ENCODE results near the gene RNF181.
A peak's percentile ranks its signal among the peaks of the same experiment; 100 is the strongest.
"Not testable (repeated sequence)": the region's sequence is repeated elsewhere in the genome, so short reads cannot be mapped to it uniquely, and the experiment has no call there.

RNF181 gene

GRCh38 chr2:85558160-85558559, 37.4 kb upstream of the RNF181 start:
- TF ChIP-seq CTCF (IDR thresholded peaks at IDR 0.05; ENCODE audit: control insufficient read depth, insufficient read depth, low read depth, low read length, missing control alignments) = no peak
- DNase-seq (ENCODE audit: low read depth) = no peak
- H3K4me3 ChIP-seq (ENCODE audit: control insufficient read depth, low read depth, low read length) = no peak overlapping the region

GRCh38 chr2:85560403-85560726, 35.2 kb upstream of the RNF181 start:
- H3K4me3 ChIP-seq (ENCODE audit: control insufficient read depth, low read depth, low read length) = peak overlapping the region; percentile 87
- not testable (repeated sequence) for DNase-seq (ENCODE audit: low read depth)

GRCh38 chr2:85560812-85561279, 34.7 kb upstream of the RNF181 start:
- DNase-seq (ENCODE audit: low read depth) = no peak
- TF ChIP-seq CTCF (IDR thresholded peaks at IDR 0.05; ENCODE audit: control insufficient read depth, insufficient read depth, low read depth, low read length, missing control alignments) = no peak

GRCh38 chr2:85561280-85562212, 34.0 kb upstream of the RNF181 start, which contains the start of gene GGCX:
GGCX (minus strand) TSS chr2:85561493; CDS start chr2:85561428, 65 bp downstream.
- DNase-seq (ENCODE audit: low read depth) = peak; percentile 52
- peak within 1 kb of the TSS; percentile 87 for H3K4me3 ChIP-seq (ENCODE audit: control insufficient read depth, low read depth, low read length)
- no peak for TF ChIP-seq CTCF (IDR thresholded peaks at IDR 0.05; ENCODE audit: control insufficient read depth, insufficient read depth, low read depth, low read length, missing control alignments)

More at GRCh38 chr2:85560812-85561279, 34.7 kb upstream of the RNF181 start:
- peak overlapping the region; percentile 87 for H3K4me3 ChIP-seq (ENCODE audit: control insufficient read depth, low read depth, low read length)

GRCh38 chr2:85564144-85564563, 31.4 kb upstream of the RNF181 start:
- no peak for DNase-seq (ENCODE audit: low read depth)
- no peak overlapping the region for H3K4me3 ChIP-seq (ENCODE audit: control insufficient read depth, low read depth, low read length)
- TF ChIP-seq CTCF (IDR thresholded peaks at IDR 0.05; ENCODE audit: control insufficient read depth, insufficient read depth, low read depth, low read length, missing control alignments) = no peak

- TF ChIP-seq CTCF (IDR thresholded peaks at IDR 0.05; ENCODE audit: control insufficient read depth, insufficient read depth, low read depth, low read length, missing control alignments) = no peak
- no peak for DNase-seq (ENCODE audit: low read depth)
- no peak overlapping the region for H3K4me3 ChIP-seq (ENCODE audit: control insufficient read depth, low read depth, low read length)
Observed at GRCh38 chr2:85566265-85566664, 29.3 kb upstream of the RNF181 start.

GRCh38 chr2:85575739-85576138, 19.8 kb upstream of the RNF181 start:
- no peak overlapping the region for H3K4me3 ChIP-seq (ENCODE audit: control insufficient read depth, low read depth, low read length)
- no peak for TF ChIP-seq CTCF (IDR thresholded peaks at IDR 0.05; ENCODE audit: control insufficient read depth, insufficient read depth, low read depth, low read length, missing control alignments)
- no peak for DNase-seq (ENCODE audit: low read depth)
